Activated CD4-positive, CD25-positive, alpha-beta regulatory T cell treated with anti-CD3 and anti-CD28 coated beads, Interleukin-2, amount 50 U/mL, for 72 hours (primary cell): Measurements from ENCODE around the gene AP3S2.

ENCODE experiments used
- DNase-seq: peaks from one replicate; pipeline ENCODE4 v3.0.0; 2021

AP3S2 gene

GRCh38 chr15:89830639-89831038 lies 63.2 kb downstream of the AP3S2 start:
- no peak for DNase-seq

- no peak for DNase-seq
Observed at GRCh38 chr15:89829616-89830440, 64.0 kb downstream of the AP3S2 start.

GRCh38 chr15:89829161-89829560 lies 64.6 kb downstream of the AP3S2 start:
- DNase-seq = no peak

- DNase-seq = no peak
Observed at GRCh38 chr15:89828281-89829145, 65.3 kb downstream of the AP3S2 start.

- no peak for DNase-seq
Observed at GRCh38 chr15:89827829-89828228, 66.0 kb downstream of the AP3S2 start.

- DNase-seq = no peak
Observed at GRCh38 chr15:89826671-89827655, 66.8 kb downstream of the AP3S2 start.

- no peak for DNase-seq
Observed at GRCh38 chr15:89825271-89825940, 68.4 kb downstream of the AP3S2 start.

GRCh38 chr15:89824607-89824867 lies 69.3 kb downstream of the AP3S2 start:
- no peak for DNase-seq

- no peak for DNase-seq
Observed at GRCh38 chr15:89823836-89824606, 69.8 kb downstream of the AP3S2 start.

GRCh38 chr15:89822951-89823711 lies 70.7 kb downstream of the AP3S2 start:
- DNase-seq = no peak

- no peak for DNase-seq
Observed at GRCh38 chr15:89822611-89822950, 71.2 kb downstream of the AP3S2 start.

GRCh38 chr15:89822026-89822425 lies 71.8 kb downstream of the AP3S2 start:
- DNase-seq = no peak

- DNase-seq = no peak
Observed at GRCh38 chr15:89820666-89821611, 72.9 kb downstream of the AP3S2 start.

- no peak for DNase-seq
Observed at GRCh38 chr15:89818287-89818686, 75.5 kb downstream of the AP3S2 start.

GRCh38 chr15:89817701-89818280 lies 76.0 kb downstream of the AP3S2 start:
- DNase-seq = no peak

GRCh38 chr15:89815769-89816168 lies 78.0 kb downstream of the AP3S2 start:
- no peak for DNase-seq

GRCh38 chr15:89814112-89814742 lies 79.6 kb downstream of the AP3S2 start:
- no peak for DNase-seq

- no peak for DNase-seq
Observed at GRCh38 chr15:89813381-89814111, 80.2 kb downstream of the AP3S2 start.
